GM18526 (cell line): ENCODE measurements around the gene SPEN.
"Not testable (repeated sequence)": the region's sequence is repeated elsewhere in the genome, so short reads cannot be mapped to it uniquely, and the experiment has no call there.

ENCODE experiments used
- POLR2A ChIP-seq: IDR thresholded peaks from 3 replicates; pipeline ENCODE4 v1.6.1; 2011; ENCODE audit not compliant: insufficient read length; ENCODE audit errors: extremely low read depth

The SPEN gene

GRCh38 chr1:15847100-15847892 is at the start of gene SPEN:
SPEN (plus strand) TSS chr1:15847707; CDS start chr1:15848068, 361 bp downstream.
- TF ChIP-seq POLR2A, result peak; percentile 83

- TF ChIP-seq POLR2A, result no peak
Measured at GRCh38 chr1:15799004-15799867, 48.3 kb upstream of the SPEN start.

- no peak for TF ChIP-seq POLR2A
Measured at GRCh38 chr1:15799928-15800835, 47.3 kb upstream of the SPEN start.

- TF ChIP-seq POLR2A, result no peak
Measured at GRCh38 chr1:15802234-15802965, 45.1 kb upstream of the SPEN start.

GRCh38 chr1:15803380-15803779 is 44.1 kb upstream of the SPEN start:
- TF ChIP-seq POLR2A, result no peak

- no peak for TF ChIP-seq POLR2A
Measured at GRCh38 chr1:15804060-15804459, 43.4 kb upstream of the SPEN start.

GRCh38 chr1:15807121-15807520 is 40.4 kb upstream of the SPEN start:
- TF ChIP-seq POLR2A, result no peak

GRCh38 chr1:15807549-15807948 is 40.0 kb upstream of the SPEN start, which contains the start of gene UQCRHL:
UQCRHL (minus strand) TSS chr1:15807649; CDS start chr1:15807649, 0 bp downstream.
- TF ChIP-seq POLR2A, result not testable (repeated sequence)

GRCh38 chr1:15808955-15809354 is 38.6 kb upstream of the SPEN start:
- TF ChIP-seq POLR2A, result no peak

GRCh38 chr1:15810073-15810472 is 37.4 kb upstream of the SPEN start:
- no peak for TF ChIP-seq POLR2A

GRCh38 chr1:15816674-15817073 is 30.8 kb upstream of the SPEN start:
- no peak for TF ChIP-seq POLR2A

GRCh38 chr1:15820478-15820877 is 27.0 kb upstream of the SPEN start:
- no peak for TF ChIP-seq POLR2A

GRCh38 chr1:15825800-15826199 is 21.7 kb upstream of the SPEN start:
- TF ChIP-seq POLR2A, result no peak

- TF ChIP-seq POLR2A, result no peak
Measured at GRCh38 chr1:15826810-15827507, 20.5 kb upstream of the SPEN start.
